PFSK-1 (cell line): ENCODE data around the gene FAM111B.

Source experiments
- FOXP2 ChIP-seq: optimal IDR thresholded peaks from 2 replicates; pipeline ENCODE3; 2011; ENCODE audit warnings: borderline replicate concordance, control low read depth, inconsistent platforms; ENCODE audit not compliant: insufficient read depth; ENCODE audit errors: extremely low read length, extremely low read depth
- POLR2AphosphoS5 ChIP-seq: IDR thresholded peaks from 2 replicates; pipeline ENCODE4 v1.6.1; 2012; ENCODE audit warnings: low read depth, mild to moderate bottlenecking, control low read depth, low read length, moderate library complexity
- SIN3A ChIP-seq: IDR thresholded peaks from 2 replicates; pipeline ENCODE4 v1.6.1; 2012; ENCODE audit warnings: mild to moderate bottlenecking, low read length, moderate library complexity, borderline replicate concordance; ENCODE audit not compliant: insufficient read depth
- TAF1 ChIP-seq: IDR thresholded peaks from 2 replicates; pipeline ENCODE4 v1.6.1; 2012; ENCODE audit warnings: low read length, control low read depth, borderline replicate concordance; ENCODE audit not compliant: insufficient read depth
- TF ChIP-seq, protein P1 (sequence below), 2 experiments: IDR thresholded peaks; 2 replicates each; pipeline versions ENCODE4 v1.6.1 to v1.8.0; 2011 to 2012; ENCODE audit warnings: low read depth in 2 of 2, low read length in 2 of 2, control low read depth in 1 of 2, inconsistent platforms in 1 of 2, mild to moderate bottlenecking in 1 of 2, moderate library complexity in 1 of 2; ENCODE audit not compliant: insufficient read depth in 1 of 2

FAM111B gene

DNA sequence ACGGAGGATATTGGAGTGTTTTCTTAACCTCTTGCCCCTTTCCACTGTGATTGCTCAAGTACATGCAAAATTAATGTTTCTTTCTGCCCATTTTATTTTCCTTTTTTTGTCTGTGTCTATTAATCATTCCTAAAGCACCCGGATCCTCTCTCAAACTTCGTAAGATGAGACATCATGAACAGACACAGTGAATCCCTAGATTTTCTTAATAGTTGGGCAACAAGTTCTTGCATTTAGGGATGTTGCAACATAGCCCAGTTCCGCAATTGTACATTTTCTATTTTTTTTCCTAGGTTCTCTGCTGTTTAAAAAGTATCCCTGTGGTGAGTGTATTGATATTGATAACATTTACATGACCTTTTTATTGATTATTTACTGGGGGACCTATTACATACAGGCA lies 38.5 kb downstream of the FAM111B start:
- TF ChIP-seq FOXP2, result no peak

DNA sequence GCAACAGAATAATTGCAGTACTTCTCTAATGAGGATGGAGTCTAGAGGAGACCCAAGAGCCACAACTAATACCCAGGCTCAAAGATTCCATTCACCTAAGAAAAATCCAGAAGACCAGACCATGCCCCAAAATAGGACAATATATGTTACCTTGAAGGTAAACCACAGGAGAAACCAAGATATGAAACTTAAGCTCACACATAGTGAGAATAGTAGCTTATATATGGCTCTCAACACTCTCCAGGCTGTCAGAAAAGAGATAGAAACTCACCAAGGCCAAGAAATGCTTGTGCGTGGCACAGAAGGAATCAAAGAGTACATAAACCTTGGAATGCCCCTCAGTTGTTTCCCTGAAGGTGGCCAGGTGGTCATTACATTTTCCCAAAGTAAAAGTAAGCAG lies 44.7 kb downstream of the FAM111B start:
- no peak for TF ChIP-seq TAF1
- no peak for TF ChIP-seq POLR2AphosphoS5
- TF ChIP-seq FOXP2, result no peak
- TF ChIP-seq SIN3A, result no peak
- TF ChIP-seq, protein P1, sequence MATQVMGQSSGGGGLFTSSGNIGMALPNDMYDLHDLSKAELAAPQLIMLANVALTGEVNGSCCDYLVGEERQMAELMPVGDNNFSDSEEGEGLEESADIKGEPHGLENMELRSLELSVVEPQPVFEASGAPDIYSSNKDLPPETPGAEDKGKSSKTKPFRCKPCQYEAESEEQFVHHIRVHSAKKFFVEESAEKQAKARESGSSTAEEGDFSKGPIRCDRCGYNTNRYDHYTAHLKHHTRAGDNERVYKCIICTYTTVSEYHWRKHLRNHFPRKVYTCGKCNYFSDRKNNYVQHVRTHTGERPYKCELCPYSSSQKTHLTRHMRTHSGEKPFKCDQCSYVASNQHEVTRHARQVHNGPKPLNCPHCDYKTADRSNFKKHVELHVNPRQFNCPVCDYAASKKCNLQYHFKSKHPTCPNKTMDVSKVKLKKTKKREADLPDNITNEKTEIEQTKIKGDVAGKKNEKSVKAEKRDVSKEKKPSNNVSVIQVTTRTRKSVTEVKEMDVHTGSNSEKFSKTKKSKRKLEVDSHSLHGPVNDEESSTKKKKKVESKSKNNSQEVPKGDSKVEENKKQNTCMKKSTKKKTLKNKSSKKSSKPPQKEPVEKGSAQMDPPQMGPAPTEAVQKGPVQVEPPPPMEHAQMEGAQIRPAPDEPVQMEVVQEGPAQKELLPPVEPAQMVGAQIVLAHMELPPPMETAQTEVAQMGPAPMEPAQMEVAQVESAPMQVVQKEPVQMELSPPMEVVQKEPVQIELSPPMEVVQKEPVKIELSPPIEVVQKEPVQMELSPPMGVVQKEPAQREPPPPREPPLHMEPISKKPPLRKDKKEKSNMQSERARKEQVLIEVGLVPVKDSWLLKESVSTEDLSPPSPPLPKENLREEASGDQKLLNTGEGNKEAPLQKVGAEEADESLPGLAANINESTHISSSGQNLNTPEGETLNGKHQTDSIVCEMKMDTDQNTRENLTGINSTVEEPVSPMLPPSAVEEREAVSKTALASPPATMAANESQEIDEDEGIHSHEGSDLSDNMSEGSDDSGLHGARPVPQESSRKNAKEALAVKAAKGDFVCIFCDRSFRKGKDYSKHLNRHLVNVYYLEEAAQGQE (IDR thresholded peaks at IDR 0.05; ENCODE audit: insufficient read depth in 1 of 2, low read depth in 2 of 2, low read length in 2 of 2), result no peak

GRCh38 chr11:59152312-59152951 lies 45.4 kb downstream of the FAM111B start:
- no peak for TF ChIP-seq FOXP2

DNA sequence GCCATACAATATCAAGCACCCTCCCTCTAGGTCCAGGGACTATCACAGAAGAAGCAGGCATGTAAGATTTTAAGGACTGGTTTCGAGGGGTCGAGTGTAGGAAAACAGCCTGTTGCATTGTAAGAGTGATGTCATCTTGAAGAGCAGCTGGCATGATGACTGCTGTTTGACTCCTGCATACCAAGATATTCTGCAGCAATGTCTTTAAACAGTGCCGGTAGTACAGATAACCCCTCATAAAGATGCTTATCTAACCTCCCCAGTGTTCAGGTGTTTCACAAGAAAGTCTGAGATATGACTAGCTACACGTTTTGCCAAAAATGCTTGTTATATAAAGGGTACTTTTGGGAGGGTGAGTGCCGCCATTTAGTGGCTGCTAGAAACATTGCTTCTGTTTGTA lies 47.6 kb downstream of the FAM111B start:
- no peak for TF ChIP-seq SIN3A
- TF ChIP-seq TAF1, result no peak
- no peak for TF ChIP-seq FOXP2
- TF ChIP-seq, protein P1 (IDR thresholded peaks at IDR 0.05; ENCODE audit: insufficient read depth in 1 of 2, low read depth in 2 of 2, low read length in 2 of 2), result no peak
- no peak for TF ChIP-seq POLR2AphosphoS5

GRCh38 chr11:59157433-59157832 lies 50.4 kb downstream of the FAM111B start:
- no peak for TF ChIP-seq SIN3A
- no peak for TF ChIP-seq TAF1
- TF ChIP-seq POLR2AphosphoS5, result no peak
- TF ChIP-seq FOXP2, result no peak
- TF ChIP-seq, protein P1 (IDR thresholded peaks at IDR 0.05; ENCODE audit: insufficient read depth in 1 of 2, low read depth in 2 of 2, low read length in 2 of 2), result no peak

DNA sequence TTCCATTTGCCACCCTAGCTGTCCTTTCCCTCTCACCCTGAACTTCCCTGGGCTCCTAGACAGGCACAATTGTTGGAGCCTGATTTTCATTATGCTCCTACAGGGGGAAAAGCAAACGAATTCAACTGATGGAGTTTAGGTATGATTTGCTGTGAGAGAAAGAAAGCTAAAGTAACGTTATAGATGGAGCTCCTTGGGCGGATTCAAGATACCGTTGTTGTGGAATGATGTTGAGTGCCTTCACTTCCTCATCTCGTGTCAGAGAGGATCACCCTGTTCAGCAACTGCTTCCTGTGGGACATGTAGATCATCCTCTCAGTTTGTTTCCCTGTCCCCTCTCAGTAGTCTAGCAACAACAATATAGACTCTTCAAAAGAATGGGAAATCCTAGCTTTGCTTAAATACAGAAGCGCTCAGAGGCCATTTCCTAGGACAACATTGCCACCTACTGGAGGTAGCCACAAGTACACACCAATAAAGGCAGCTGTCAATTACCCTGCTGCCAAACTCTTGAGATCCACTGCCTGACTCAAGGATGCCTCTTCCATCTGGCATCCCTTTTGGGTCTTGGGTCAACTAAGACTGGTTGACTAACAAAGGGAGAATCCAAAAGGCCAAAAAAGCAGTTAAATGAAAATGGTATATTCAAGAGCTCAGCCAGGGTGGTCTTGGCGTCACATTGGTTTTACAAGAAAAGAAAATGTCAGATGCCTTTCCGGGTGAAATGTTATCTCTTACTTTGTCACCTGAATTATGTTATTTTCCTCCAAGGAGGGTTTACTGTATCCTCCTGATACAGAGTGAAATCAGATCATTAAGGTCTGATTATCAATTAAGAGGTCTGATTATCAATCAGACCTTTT lies 51.4 kb downstream of the FAM111B start:
- TF ChIP-seq SIN3A (no peak), FOXP2 (no peak)
